Psoas muscle (tissue), 8 donors: ENCODE data around the gene CDKN2AIP. TPM values are rescaled to one million over a fixed set of nuclear protein-coding genes. Genes with fewer than 3 reads are reported as not detected.

ENCODE experiments used
- ATAC-seq, 4 donors: fragments of 200-7000 bp; cut with Tn5 transposase; one replicate each; pipeline ENCODE4 v1.9.1; 2020; ENCODE audit warnings: moderate library complexity in 3 of 4, mild to moderate bottlenecking in 2 of 4
- DNase-seq, 2 donors: peaks; one replicate each; pipeline ENCODE4 v3.0.0-alpha.2; 2020
- H3K27ac ChIP-seq: fragments of 200-600 bp; one replicate; pipeline ENCODE4 v1.8.0; 2022
- H3K27me3 ChIP-seq, 3 donors: fragments of 200-600 bp in 1 of 3; one replicate each; pipeline versions ENCODE4 v1.6.1 to v1.8.0; 2013 to 2022; ENCODE audit warnings: low read length in 2 of 3, mild to moderate bottlenecking in 2 of 3, moderate library complexity in 1 of 3; ENCODE audit not compliant: insufficient read depth in 3 of 3
- H3K36me3 ChIP-seq, 2 donors: fragments of 200-600 bp in 1 of 2; one replicate each; pipeline versions ENCODE4 v1.6.1 to v1.8.0; 2013 to 2022; ENCODE audit warnings: low read depth in 1 of 2, mild to moderate bottlenecking in 1 of 2, moderate library complexity in 1 of 2; ENCODE audit not compliant: insufficient read depth in 1 of 2
- H3K4me1 ChIP-seq: fragments of 200-600 bp; one replicate; pipeline ENCODE4 v1.8.0; 2022
- H3K4me3 ChIP-seq: fragments of 200-600 bp; one replicate; pipeline ENCODE4 v1.8.0; 2022; ENCODE audit warnings: mild to moderate bottlenecking
- H3K9me3 ChIP-seq: fragments of 200-600 bp; one replicate; pipeline ENCODE4 v1.8.0; 2022
- WGBS, 3 donors: extraction: QIAGEN DNeasy Blood & Tissue Kit; methylation state at CpG; one replicate each; pipeline versions ENCODE4 v1.1.6 to v1.1.7; 2013; 5-methylcytosine and 5-hydroxymethylcytosine counted together
- intact Hi-C, 2 donors: fragments of 100-400 bp; cut with DNase I; formaldehyde crosslinking; loops; one replicate each; pipeline versions ENCODE4 v1.11.0 to v1.14.2; 2022
- polyA plus RNA-seq, 3 donors: library from polyadenylated mRNA; stranded (reverse); fragments of 200-250 nt; gene quantifications; one replicate each; pipeline ENCODE4 v1.2.3, GENCODE V29; 2013
- total RNA-seq, 4 donors: library from RNA; stranded (reverse); fragmentation: NEBNext Ultra II Directional in 2 of 4; extraction: Animal tissue kit (Norgen Biotek cat#: 25700) in 2 of 4; gene quantifications; one replicate each; pipeline versions ENCODE4 v1.2.1 to v1.2.4, GENCODE V29; 2021 to 2023
- TF ChIP-seq, protein P1 (sequence below): fragments of 200-600 bp; IDR thresholded peaks from one replicate; pipeline ENCODE4 v1.8.0; 2022; ENCODE audit warnings: antibody characterized with exemption
- donor health status: healthy with polysubstance abuse.
- donor health status: DM: no; HTN: no; CAD: no; lungs with moderate emphysema.
- donor health status: Bipolar disorder and iron deficiency.
- donor health status: healthy.
- donor health status: DM: yes; HTN: yes; CAD: no.
- donor health status: DM: no; HTN: no; CAD: no.
- donor health status: DM: no; HTN: no; CAD: no.
- donor health status: DM: yes; HTN: yes; CAD: no.

Gene CDKN2AIP
- total and polyA plus RNA-seq, 7 donors, result 6.5 to 21.0 (median 8.8) TPM

DNA sequence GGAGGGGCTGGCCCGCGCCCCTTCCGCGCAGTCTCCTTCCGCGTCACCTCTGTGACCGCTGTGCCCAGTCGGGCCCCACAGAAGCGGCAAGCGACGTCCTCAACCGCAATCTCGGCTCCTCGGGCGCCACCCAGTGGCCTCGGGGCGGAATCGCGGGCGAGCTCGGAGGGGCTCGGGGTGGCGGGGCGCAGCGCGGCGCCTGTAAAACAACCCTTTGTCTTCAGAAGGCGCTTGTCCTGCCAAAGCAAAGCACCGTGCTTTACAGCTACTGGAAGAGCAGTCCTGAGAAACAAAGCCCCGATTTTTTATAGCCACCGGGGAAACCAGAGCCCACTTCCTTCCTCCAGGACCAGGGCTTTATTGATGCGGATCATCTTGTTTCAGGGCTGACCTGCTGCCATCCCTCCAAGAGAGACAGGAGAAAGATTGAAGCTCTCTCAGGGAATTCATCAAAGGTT, 37.3 kb upstream of the CDKN2AIP start:
- H3K4me3 ChIP-seq, result peak overlapping the region; percentile 62
- TF ChIP-seq, protein P1, sequence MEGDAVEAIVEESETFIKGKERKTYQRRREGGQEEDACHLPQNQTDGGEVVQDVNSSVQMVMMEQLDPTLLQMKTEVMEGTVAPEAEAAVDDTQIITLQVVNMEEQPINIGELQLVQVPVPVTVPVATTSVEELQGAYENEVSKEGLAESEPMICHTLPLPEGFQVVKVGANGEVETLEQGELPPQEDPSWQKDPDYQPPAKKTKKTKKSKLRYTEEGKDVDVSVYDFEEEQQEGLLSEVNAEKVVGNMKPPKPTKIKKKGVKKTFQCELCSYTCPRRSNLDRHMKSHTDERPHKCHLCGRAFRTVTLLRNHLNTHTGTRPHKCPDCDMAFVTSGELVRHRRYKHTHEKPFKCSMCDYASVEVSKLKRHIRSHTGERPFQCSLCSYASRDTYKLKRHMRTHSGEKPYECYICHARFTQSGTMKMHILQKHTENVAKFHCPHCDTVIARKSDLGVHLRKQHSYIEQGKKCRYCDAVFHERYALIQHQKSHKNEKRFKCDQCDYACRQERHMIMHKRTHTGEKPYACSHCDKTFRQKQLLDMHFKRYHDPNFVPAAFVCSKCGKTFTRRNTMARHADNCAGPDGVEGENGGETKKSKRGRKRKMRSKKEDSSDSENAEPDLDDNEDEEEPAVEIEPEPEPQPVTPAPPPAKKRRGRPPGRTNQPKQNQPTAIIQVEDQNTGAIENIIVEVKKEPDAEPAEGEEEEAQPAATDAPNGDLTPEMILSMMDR, result peak; percentile 95
- H3K27me3 ChIP-seq, result no peaks in the 10 kb centered on the region
- no peaks in the 10 kb centered on the region for H3K36me3 ChIP-seq
- 1 to 2% (median 1%) methylated on average over 29 to 32 of the region's 32 CpGs for WGBS, 3 donors
- no peak overlapping the region for H3K27ac ChIP-seq
- peak; percentile 84 to 89 for DNase-seq
- H3K4me1 ChIP-seq, result no peaks in the 10 kb centered on the region
- H3K9me3 ChIP-seq, result no peaks in the 10 kb centered on the region
- peak; percentile 86 to 99 (median 96) for ATAC-seq
- intact Hi-C loops, result no loop called here

DNA sequence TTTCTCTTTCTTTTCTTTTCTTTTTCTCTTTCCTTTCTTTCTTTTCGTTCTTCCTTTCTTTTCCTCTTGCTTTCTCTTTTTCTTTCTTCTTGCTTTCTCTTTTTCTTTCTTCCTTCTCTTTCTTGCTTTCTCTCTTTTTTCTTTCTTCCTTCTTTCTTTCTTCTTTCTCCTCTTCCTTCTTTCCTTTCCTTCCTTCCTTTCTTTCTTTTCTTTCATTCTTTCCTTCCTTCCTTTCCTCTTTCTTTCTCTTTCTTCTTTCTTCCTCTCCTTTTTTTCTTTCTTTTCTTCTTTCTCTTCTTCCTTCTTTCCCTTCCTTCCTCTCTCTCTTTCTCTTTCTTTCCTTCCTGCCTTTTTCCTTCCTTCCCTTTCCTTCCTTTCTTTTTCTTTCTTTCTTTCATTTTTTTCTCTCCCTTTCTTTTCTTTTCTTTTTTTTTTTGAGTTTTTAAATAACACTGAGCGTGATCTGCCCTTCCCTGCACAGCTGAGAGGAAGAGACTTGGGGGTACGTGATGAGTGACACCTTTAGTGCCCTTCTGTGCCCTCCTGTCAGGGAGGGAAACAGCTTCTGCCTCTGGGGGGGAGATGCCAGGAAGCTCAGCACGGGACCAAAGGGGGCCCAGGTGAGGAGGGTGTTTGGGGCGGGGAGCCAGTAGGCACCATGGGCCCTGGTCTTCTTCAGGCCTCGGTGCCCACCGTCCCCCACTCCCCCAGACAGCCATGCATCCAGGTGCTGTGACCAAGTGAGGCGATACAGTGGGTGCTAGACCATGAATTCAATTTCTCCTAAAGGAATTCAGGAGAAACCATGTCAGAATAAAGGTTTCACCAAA, 36.6 kb upstream of the CDKN2AIP start:
- H3K27ac ChIP-seq, result no peak overlapping the region
- WGBS, 3 donors, result 79 to 80% (median 80%) methylated on average over 8 of the region's 8 CpGs
- ATAC-seq, result no peak
- H3K9me3 ChIP-seq, result no peaks in the 10 kb centered on the region
- no peaks in the 10 kb centered on the region for H3K4me1 ChIP-seq
- peak overlapping the region; percentile 62 for H3K4me3 ChIP-seq
- TF ChIP-seq, protein P1, result no peak
- no peaks in the 10 kb centered on the region for H3K36me3 ChIP-seq
- intact Hi-C loops, result no loop called here
- DNase-seq, result no peak
- H3K27me3 ChIP-seq, result no peaks in the 10 kb centered on the region

DNA sequence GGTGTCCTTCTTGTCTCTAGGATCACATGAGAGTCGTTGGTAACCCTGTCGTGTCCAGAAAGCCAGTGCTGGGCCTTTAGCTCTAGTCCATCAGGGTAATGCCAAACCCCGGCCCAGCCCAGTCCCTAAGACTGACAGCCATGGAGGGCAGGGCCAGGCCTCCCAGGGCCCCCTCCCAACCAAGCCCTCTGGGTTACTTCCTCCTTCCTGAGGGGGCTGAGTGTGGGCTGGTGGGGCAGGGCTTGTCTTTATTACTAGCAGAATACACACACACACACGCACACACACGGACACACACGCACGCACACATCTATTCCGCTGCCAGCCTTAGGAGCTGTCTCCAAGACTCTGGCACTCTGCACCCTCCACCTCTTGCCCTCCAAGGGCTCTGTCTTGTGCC, 35.6 kb upstream of the CDKN2AIP start:
- H3K9me3 ChIP-seq, result no peaks in the 10 kb centered on the region
- no peaks in the 10 kb centered on the region for H3K36me3 ChIP-seq
- H3K27ac ChIP-seq, result no peak overlapping the region
- DNase-seq (no peak), ATAC-seq (no peak)
- no peaks in the 10 kb centered on the region for H3K4me1 ChIP-seq
- H3K4me3 ChIP-seq, result no peak overlapping the region
- H3K27me3 ChIP-seq, result no peaks in the 10 kb centered on the region
- intact Hi-C loops, result no loop called here
- 70 to 81% (median 78%) methylated on average over 8 of the region's 8 CpGs for WGBS, 3 donors
- TF ChIP-seq, protein P1, result no peak

DNA sequence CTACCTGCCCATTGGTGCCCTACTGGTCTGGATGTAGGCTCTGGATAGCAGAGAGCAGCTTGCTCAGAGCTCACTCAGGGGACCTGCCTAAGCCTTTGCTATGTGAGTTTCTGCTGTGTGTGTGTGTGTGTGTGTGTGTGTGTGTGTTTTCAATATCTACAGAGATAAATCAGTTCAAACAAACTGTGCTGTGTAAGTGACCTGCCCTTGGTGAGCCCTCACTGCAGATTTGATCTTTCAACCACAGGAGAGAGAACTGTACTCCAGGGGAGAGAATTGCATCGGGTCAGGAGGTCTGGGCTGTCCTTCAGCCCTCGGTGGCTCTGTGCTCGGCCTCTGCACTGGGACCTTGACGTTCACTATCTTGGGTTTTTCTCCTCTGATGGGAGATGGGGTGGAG, 35.0 kb upstream of the CDKN2AIP start:
- TF ChIP-seq, protein P1, result no peak
- WGBS, 3 donors, result 74 to 85% (median 79%) methylated on average over 4 of the region's 4 CpGs
- Histone ChIP-seq H3K4me3 (no peak overlapping the region), H3K27me3 (no peaks in the 10 kb centered on the region), H3K36me3 (no peaks in the 10 kb centered on the region), H3K9me3 (no peaks in the 10 kb centered on the region), H3K27ac (no peak overlapping the region), H3K4me1 (no peaks in the 10 kb centered on the region)
- ATAC-seq, result no peak
- DNase-seq, result no peak
- intact Hi-C loops, result no loop called here
